SK-N-MC (cell line): ENCODE results near the gene ARSG.

Experiments
- DNase-seq: peaks from one replicate; pipeline ENCODE4 v3.0.0-alpha.2; 2011; ENCODE audit warnings: low read depth, low spot score
- H3K27ac ChIP-seq: fragments of 200-600 bp; sonication (generic); 2 replicates; pipeline ENCODE4 v1.5.1; 2016; ENCODE audit warnings: mixed run types
- H3K36me3 ChIP-seq: fragments of 200-600 bp; sonication (generic); 2 replicates; pipeline ENCODE4 v1.6.1; 2017; ENCODE audit warnings: antibody characterized with exemption, low read length, mixed read lengths; ENCODE audit not compliant: insufficient read depth
- H3K4me3 ChIP-seq: fragments of 200-600 bp; sonication (generic); 2 replicates; pipeline ENCODE4 v1.5.1; 2016
- H3K9ac ChIP-seq: fragments of 200-600 bp; sonication (generic); 2 replicates; pipeline ENCODE4 v1.8.0; 2017; ENCODE audit warnings: mixed run types, mixed read lengths; ENCODE audit not compliant: insufficient read length
- H3K9me3 ChIP-seq: fragments of 200-600 bp; sonication (generic); 2 replicates; pipeline ENCODE4 v1.6.1; 2017; ENCODE audit warnings: low read depth, mild to moderate bottlenecking, antibody characterized with exemption, low read length, moderate library complexity, mixed read lengths
- EZH2 ChIP-seq: fragments of 200-600 bp; sonication (generic); IDR thresholded peaks from one replicate; pipeline ENCODE4 v1.6.1; 2017; ENCODE audit warnings: antibody characterized with exemption
- FOXP2 ChIP-seq: optimal IDR thresholded peaks from 2 replicates; pipeline ENCODE3; 2011; ENCODE audit warnings: mild to moderate bottlenecking, moderate library complexity; ENCODE audit not compliant: insufficient read depth; ENCODE audit errors: extremely low read length, control extremely low read depth
- POLR2AphosphoS5 ChIP-seq: IDR thresholded peaks from 2 replicates; pipeline ENCODE4 v1.6.1; 2012; ENCODE audit warnings: mild to moderate bottlenecking, low read depth, low read length, borderline replicate concordance

ARSG gene

GRCh38 chr17:68435361-68435760 lies 144.1 kb downstream of the ARSG start:
- no peak overlapping the region for H3K4me3 ChIP-seq
- no peaks in the 10 kb centered on the region for H3K36me3 ChIP-seq
- H3K9me3 ChIP-seq, result no peaks in the 10 kb centered on the region
- H3K27ac ChIP-seq, result no peak overlapping the region
- DNase-seq, result no peak
- H3K9ac ChIP-seq, result no peak overlapping the region
- TF ChIP-seq EZH2, result no peak
- TF ChIP-seq POLR2AphosphoS5, result no peak
- TF ChIP-seq FOXP2, result no peak

- Histone ChIP-seq H3K27ac (no peak overlapping the region), H3K4me3 (no peak overlapping the region), H3K36me3 (no peaks in the 10 kb centered on the region), H3K9ac (no peak overlapping the region), H3K9me3 (no peaks in the 10 kb centered on the region)
- DNase-seq, result peak; percentile 44
- no peak for TF ChIP-seq FOXP2
- TF ChIP-seq EZH2, result no peak
- TF ChIP-seq POLR2AphosphoS5, result no peak
These were observed 144.9 kb downstream of the ARSG start for GRCh38 chr17:68435876-68436842.

GRCh38 chr17:68437979-68438822 lies 146.9 kb downstream of the ARSG start:
- Histone ChIP-seq H3K9ac (no peak overlapping the region), H3K4me3 (no peak overlapping the region), H3K27ac (no peak overlapping the region), H3K36me3 (no peaks in the 10 kb centered on the region), H3K9me3 (no peaks in the 10 kb centered on the region)
- no peak for DNase-seq
- TF ChIP-seq FOXP2, result no peak
- TF ChIP-seq EZH2, result no peak
- TF ChIP-seq POLR2AphosphoS5, result no peak

- H3K9me3 ChIP-seq, result no peaks in the 10 kb centered on the region
- H3K27ac ChIP-seq, result no peak overlapping the region
- H3K4me3 ChIP-seq, result no peak overlapping the region
- no peak for DNase-seq
- H3K36me3 ChIP-seq, result no peaks in the 10 kb centered on the region
- TF ChIP-seq EZH2 (no peak), POLR2AphosphoS5 (no peak), FOXP2 (no peak)
- no peak overlapping the region for H3K9ac ChIP-seq
These were observed 148.5 kb downstream of the ARSG start for GRCh38 chr17:68439656-68440290.

- no peak for TF ChIP-seq POLR2AphosphoS5
- TF ChIP-seq EZH2, result no peak
- no peak for TF ChIP-seq FOXP2
- no peak overlapping the region for H3K27ac ChIP-seq
- DNase-seq, result no peak
- no peak overlapping the region for H3K9ac ChIP-seq
- H3K9me3 ChIP-seq, result no peaks in the 10 kb centered on the region
- no peaks in the 10 kb centered on the region for H3K36me3 ChIP-seq
- H3K4me3 ChIP-seq, result no peak overlapping the region
These were observed 149.2 kb downstream of the ARSG start for GRCh38 chr17:68440526-68440925.

- no peak overlapping the region for H3K9ac ChIP-seq
- no peak overlapping the region for H3K27ac ChIP-seq
These were observed 149.9 kb downstream of the ARSG start for GRCh38 chr17:68441070-68441770.

GRCh38 chr17:68443972-68444464 lies 152.7 kb downstream of the ARSG start:
- no peak overlapping the region for H3K9ac ChIP-seq
- H3K9me3 ChIP-seq, result no peaks in the 10 kb centered on the region
- no peak overlapping the region for H3K27ac ChIP-seq
- H3K4me3 ChIP-seq, result no peak overlapping the region
- no peak for DNase-seq
- H3K36me3 ChIP-seq, result no peaks in the 10 kb centered on the region
- TF ChIP-seq FOXP2 (no peak), EZH2 (no peak), POLR2AphosphoS5 (no peak)

More at GRCh38 chr17:68441070-68441770, 149.9 kb downstream of the ARSG start:
- TF ChIP-seq POLR2AphosphoS5 (no peak), FOXP2 (no peak), EZH2 (no peak)
- Histone ChIP-seq H3K9me3 (no peaks in the 10 kb centered on the region), H3K36me3 (no peaks in the 10 kb centered on the region), H3K4me3 (no peak overlapping the region)
- DNase-seq, result no peak
